ENCODE measurements around the gene ZNF385D. TPM values are rescaled to one million over a fixed set of nuclear protein-coding genes. Genes with fewer than 3 reads are reported as not detected.

The ZNF385D gene
- total RNA-seq, 1 experiment from 2014 or later, result 9.6 TPM

DNA sequence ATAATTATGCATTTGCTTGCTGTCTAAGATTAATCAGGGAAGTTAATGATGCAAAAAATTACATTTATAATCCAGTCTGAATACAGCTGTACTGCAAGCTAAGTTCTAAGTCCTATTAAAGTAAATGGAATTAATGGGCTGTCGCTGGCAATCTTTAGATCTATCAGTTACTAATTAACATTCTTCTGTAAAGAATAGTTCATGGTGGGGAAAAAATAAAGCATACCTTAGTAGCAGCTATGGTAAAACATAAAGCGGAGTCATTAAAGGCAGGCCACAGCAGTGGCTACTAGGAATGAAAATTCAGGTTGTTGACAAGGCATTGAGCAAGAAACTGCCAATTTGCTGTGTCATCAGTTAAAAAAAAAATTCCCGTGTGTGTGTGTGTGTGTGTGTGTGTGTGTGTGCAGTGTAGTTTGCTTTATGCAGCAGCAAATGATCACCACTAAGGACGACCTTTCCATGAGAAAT lies 129.8 kb downstream of the ZNF385D start (continued):
- TF ChIP-seq MAX (CRISPR knock-in tag; IDR thresholded peaks at IDR 0.05), result no peak
- no peak for TF ChIP-seq CDX4 (CRISPR knock-in tag; IDR thresholded peaks at IDR 0.05; ENCODE audit: borderline replicate concordance)
- TF ChIP-seq ZNF423 (CRISPR knock-in tag; IDR thresholded peaks at IDR 0.05), result no peak
- no peak for TF ChIP-seq NFYB (CRISPR knock-in tag; conservative IDR thresholded peaks at IDR 0.05; ENCODE audit: low read depth)
- TF ChIP-seq, protein P1, sequence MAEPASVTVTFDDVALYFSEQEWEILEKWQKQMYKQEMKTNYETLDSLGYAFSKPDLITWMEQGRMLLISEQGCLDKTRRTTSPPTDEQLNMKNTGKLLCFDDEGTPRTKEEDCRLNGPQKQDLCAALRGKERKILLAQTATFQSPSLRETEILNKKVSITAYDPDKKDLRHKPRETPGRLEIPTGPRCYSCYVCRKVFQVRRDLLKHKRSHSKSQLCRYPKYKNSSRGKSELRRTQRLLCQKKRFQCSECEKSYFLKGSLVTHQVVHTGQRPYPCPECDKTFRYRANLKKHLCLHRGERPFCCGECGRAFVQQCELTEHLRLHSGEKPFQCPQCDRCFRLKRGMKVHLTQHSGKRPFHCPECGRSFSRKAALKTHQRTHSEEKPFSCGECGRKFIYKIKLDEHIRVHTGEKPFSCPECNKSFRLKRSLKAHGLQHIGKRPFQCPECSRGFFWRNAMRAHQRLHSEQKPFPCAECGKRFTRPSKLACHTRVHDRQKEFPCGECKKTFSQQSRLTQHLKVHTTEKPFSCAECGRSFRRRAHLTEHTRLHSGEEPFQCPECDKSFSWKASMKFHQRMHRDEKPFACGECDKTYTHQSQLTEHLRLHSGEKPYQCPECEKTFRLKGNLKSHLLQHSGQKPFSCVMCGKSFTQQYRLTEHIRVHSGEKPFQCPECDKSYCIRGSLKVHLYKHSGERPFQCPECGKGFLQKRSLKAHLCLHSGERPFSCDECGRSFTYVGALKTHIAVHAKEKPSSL (CRISPR knock-in tag; conservative IDR thresholded peaks at IDR 0.05), result no peak
- TF ChIP-seq NFE2L1 (CRISPR knock-in tag; IDR thresholded peaks at IDR 0.05), result no peak
- TF ChIP-seq ZNF219 (CRISPR knock-in tag; IDR thresholded peaks at IDR 0.05; ENCODE audit: borderline replicate concordance), result no peak

- H3K36me3 Mint-ChIP-seq, result no peaks in the 10 kb centered on the region
- DNase-seq (ENCODE audit: low spot score) (no peak), ATAC-seq (no peak)
- H3K4me3 Mint-ChIP-seq, result no peak overlapping the region
- H3K9me3 Mint-ChIP-seq, result peaks cover under 1% of the 10 kb centered on the region; the same call in 1 of the 2 replicates
- H3K27me3 Mint-ChIP-seq (ENCODE audit: low read depth), result no peaks in the 10 kb centered on the region
- H3K4me1 Mint-ChIP-seq, result peaks cover 17% of the 10 kb centered on the region
- ChIA-PET POLR2A (no interaction called here), CTCF (no interaction called here)
- H3K27ac Mint-ChIP-seq, result no peak overlapping the region
- no peak for TF ChIP-seq CREB1 (CRISPR knock-in tag; IDR thresholded peaks at IDR 0.05)
Observed at GRCh38 chr3:21620511-21621155, 130.4 kb downstream of the ZNF385D start.

- Mint-ChIP-seq H3K27me3 (ENCODE audit: low read depth) (no peaks in the 10 kb centered on the region), H3K9me3 (peaks cover 7% of the 10 kb centered on the region), H3K27ac (no peak overlapping the region), H3K4me3 (no peak overlapping the region), H3K4me1 (peaks cover 29% of the 10 kb centered on the region), H3K36me3 (no peaks in the 10 kb centered on the region)
- DNase-seq (ENCODE audit: low spot score) (no peak), ATAC-seq (no peak)
- POLR2A ChIA-PET, result no interaction called here
- CTCF ChIA-PET, result no interaction called here
- no peak for TF ChIP-seq TP53 (CRISPR knock-in tag; IDR thresholded peaks at IDR 0.05)
- no peak for TF ChIP-seq ZNF671 (CRISPR knock-in tag; IDR thresholded peaks at IDR 0.05)
- no peak for TF ChIP-seq RELA (CRISPR knock-in tag; IDR thresholded peaks at IDR 0.05; ENCODE audit: borderline replicate concordance)
- TF ChIP-seq ZNF396 (CRISPR knock-in tag; IDR thresholded peaks at IDR 0.05; ENCODE audit: borderline replicate concordance), result no peak
- TF ChIP-seq ZNF232 (CRISPR knock-in tag; IDR thresholded peaks at IDR 0.05), result no peak
- no peak for TF ChIP-seq ZNF219 (CRISPR knock-in tag; IDR thresholded peaks at IDR 0.05; ENCODE audit: borderline replicate concordance)
- TF ChIP-seq, protein P2, sequence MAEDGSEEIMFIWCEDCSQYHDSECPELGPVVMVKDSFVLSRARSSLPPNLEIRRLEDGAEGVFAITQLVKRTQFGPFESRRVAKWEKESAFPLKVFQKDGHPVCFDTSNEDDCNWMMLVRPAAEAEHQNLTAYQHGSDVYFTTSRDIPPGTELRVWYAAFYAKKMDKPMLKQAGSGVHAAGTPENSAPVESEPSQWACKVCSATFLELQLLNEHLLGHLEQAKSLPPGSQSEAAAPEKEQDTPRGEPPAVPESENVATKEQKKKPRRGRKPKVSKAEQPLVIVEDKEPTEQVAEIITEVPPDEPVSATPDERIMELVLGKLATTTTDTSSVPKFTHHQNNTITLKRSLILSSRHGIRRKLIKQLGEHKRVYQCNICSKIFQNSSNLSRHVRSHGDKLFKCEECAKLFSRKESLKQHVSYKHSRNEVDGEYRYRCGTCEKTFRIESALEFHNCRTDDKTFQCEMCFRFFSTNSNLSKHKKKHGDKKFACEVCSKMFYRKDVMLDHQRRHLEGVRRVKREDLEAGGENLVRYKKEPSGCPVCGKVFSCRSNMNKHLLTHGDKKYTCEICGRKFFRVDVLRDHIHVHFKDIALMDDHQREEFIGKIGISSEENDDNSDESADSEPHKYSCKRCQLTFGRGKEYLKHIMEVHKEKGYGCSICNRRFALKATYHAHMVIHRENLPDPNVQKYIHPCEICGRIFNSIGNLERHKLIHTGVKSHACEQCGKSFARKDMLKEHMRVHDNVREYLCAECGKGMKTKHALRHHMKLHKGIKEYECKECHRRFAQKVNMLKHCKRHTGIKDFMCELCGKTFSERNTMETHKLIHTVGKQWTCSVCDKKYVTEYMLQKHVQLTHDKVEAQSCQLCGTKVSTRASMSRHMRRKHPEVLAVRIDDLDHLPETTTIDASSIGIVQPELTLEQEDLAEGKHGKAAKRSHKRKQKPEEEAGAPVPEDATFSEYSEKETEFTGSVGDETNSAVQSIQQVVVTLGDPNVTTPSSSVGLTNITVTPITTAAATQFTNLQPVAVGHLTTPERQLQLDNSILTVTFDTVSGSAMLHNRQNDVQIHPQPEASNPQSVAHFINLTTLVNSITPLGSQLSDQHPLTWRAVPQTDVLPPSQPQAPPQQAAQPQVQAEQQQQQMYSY (CRISPR knock-in tag; IDR thresholded peaks at IDR 0.05), result no peak
- TF ChIP-seq CREM (CRISPR knock-in tag; IDR thresholded peaks at IDR 0.05), result no peak
- no peak for TF ChIP-seq SOX15 (CRISPR knock-in tag; IDR thresholded peaks at IDR 0.05)
- TF ChIP-seq, protein P3, sequence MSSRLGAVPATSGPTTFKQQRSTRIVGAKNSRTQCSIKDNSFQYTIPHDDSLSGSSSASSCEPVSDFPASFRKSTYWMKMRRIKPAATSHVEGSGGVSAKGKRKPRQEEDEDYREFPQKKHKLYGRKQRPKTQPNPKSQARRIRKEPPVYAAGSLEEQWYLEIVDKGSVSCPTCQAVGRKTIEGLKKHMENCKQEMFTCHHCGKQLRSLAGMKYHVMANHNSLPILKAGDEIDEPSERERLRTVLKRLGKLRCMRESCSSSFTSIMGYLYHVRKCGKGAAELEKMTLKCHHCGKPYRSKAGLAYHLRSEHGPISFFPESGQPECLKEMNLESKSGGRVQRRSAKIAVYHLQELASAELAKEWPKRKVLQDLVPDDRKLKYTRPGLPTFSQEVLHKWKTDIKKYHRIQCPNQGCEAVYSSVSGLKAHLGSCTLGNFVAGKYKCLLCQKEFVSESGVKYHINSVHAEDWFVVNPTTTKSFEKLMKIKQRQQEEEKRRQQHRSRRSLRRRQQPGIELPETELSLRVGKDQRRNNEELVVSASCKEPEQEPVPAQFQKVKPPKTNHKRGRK (CRISPR knock-in tag; IDR thresholded peaks at IDR 0.05; ENCODE audit: borderline replicate concordance), result no peak
- TF ChIP-seq MYBL2 (CRISPR knock-in tag; IDR thresholded peaks at IDR 0.05), result no peak
- TF ChIP-seq JUN (CRISPR knock-in tag; IDR thresholded peaks at IDR 0.05), result no peak
- no peak for TF ChIP-seq ARID4B (CRISPR knock-in tag; IDR thresholded peaks at IDR 0.05; ENCODE audit: borderline replicate concordance)
- TF ChIP-seq CDX4 (CRISPR knock-in tag; IDR thresholded peaks at IDR 0.05; ENCODE audit: borderline replicate concordance), result no peak
Observed at GRCh38 chr3:21618695-21619094, 132.3 kb downstream of the ZNF385D start.
